HG02840 (cell line): ENCODE results near the gene AFAP1L2.
"Not testable (repeated sequence)": the region's sequence is repeated elsewhere in the genome, so short reads cannot be mapped to it uniquely, and the experiment has no call there.

Source experiments
- ATAC-seq: cut with Tn5 transposase; IDR thresholded peaks from one replicate; pipeline ENCODE4 v1.9.1; 2021; ENCODE audit warnings: mild to moderate bottlenecking, moderate library complexity, moderate number of reproducible peaks; ENCODE audit not compliant: unreplicated experiment, low FRiP score

The AFAP1L2 gene

GRCh38 chr10:114364726-114365125 is 39.6 kb downstream of the AFAP1L2 start:
- no peak for ATAC-seq

DNA sequence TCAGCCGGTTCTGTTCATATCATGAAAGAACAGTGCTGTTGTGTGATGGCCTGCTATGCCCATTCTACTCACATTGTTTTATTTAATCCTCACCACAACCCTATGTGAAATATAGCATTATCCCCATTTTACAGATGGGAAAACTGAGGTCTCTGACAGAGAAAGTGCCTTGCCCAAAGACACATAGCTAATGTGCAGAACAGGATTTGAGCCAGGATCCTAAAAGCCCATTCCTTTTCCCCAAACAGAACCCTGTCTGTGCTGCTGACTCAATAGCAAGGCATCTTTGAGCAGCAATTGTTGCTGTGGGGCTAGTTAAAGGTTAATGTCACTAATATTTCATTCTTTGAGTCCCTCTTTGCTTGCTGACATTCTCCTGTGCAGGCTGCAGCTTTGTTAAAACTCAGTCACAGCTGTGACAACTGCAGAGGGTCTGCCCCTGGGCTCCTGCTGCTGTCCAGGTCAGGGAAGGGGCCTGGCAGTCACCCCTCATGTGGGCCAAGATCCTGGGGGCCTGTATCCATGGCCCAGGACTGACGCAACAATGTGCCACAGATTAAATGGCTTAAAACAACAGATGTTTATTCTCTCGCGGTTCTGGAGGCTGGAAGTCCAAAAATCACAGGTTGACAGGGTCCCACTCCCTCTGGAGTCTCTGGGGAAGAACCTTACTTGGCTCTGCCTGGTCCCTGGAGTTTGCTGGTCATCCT is 40.4 kb downstream of the AFAP1L2 start:
- no peak for ATAC-seq

GRCh38 chr10:114362826-114363355 is 41.4 kb downstream of the AFAP1L2 start:
- no peak for ATAC-seq

DNA sequence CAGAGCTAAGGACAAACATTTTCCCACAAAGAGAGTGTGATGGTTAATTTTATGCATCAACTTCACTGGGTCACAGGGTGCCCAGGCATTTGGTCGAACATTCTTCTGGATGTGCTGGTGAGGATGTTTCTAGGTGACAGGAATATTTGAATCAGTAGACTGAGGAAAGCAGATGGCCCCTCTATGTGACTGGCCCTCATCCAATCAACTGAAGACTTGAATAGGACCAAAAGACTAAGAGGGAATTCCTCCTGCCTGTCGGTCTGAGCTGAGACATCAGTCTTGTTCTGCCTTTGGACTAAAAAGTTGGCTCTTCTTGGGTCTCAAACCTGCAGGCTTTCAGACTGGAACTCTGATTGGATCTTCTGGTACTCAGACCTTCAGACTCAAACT is 44.4 kb downstream of the AFAP1L2 start:
- ATAC-seq = no peak

DNA sequence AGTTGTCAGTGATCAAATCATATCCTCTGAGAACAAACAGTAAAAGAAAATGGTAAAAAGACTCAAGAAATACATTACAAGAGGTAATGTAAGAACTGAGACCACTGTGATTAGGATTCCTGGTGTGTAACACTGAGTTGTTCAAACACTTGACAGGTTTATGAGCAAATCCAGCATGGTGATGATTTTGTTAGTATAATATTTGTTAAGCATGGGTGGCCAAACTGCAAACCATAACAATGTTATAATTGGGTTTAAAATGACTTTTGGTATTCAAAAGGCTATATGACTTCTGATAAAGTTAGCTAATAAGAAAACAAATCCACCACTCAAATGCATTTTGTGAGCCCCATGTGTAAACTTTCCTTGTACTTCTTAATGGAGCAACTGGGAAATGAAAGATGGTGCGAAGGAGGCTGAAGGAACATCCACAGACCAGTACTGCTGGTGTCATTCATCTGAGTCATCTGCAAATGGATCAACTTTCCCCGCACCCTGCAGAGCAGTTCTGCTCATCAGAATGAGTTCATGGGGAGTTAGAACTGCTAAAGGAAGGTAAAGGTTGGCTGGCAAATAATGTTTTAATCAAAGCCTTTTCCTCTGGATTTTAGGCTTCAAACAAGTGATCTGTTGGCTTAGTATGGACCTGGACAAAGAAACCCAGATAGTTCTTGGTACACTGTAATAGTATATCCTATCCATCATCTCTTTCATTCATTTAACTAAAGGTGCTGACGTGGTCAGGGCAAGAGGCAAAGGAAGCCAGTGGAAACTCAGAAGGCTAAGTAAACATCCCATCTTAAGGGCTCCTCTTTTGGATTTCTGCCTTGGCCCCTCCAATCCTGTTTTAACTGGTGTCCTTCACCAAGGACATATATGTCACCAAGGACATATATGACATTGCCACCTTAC is 45.0 kb downstream of the AFAP1L2 start:
- ATAC-seq = no peak

GRCh38 chr10:114357515-114357996 is 46.7 kb downstream of the AFAP1L2 start:
- no peak for ATAC-seq

- ATAC-seq = no peak
Observed at GRCh38 chr10:114356751-114357514, 47.4 kb downstream of the AFAP1L2 start.

GRCh38 chr10:114356126-114356525 is 48.2 kb downstream of the AFAP1L2 start:
- ATAC-seq = no peak

DNA sequence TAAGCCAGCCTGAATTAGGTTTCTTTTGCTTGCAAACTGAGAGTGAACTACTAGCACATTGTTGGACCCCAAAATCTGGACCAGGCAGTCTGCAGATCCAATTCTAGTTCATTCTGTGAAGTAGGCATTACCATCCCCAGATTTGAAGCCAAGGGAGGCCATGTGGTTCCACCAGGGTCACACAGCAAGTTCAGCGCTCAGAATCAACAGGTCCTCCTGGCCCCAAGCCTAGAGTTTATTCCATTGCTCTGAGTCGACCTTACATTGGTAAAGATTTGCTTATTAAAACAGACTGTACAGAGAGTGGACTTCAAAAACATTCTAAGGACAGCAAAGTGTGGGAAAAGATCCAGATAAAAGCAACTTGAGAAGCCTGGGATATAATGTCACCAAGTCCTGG is 50.9 kb downstream of the AFAP1L2 start:
- no peak for ATAC-seq

GRCh38 chr10:114352653-114353298 is 51.5 kb downstream of the AFAP1L2 start:
- ATAC-seq = no peak

DNA sequence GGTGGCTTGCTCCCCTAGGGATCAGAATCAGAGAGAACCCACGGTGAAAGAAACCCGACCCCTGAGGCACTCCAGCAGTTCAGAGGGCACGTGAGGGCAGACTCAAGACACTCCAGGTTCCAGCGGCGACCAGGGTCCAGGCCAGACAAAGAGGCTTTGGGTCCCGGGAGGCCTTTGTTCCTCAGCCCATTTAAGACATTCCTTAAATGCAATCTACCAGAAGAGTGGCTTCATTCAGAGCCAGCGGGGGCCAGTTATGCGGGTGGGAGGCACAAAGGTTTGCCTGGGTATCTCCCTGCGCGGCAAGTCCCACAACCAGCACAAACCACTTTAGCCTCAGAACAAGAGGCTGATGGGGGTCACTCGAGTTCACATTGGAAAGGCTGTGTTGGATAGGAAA is 53.6 kb downstream of the AFAP1L2 start:
- ATAC-seq = no peak

DNA sequence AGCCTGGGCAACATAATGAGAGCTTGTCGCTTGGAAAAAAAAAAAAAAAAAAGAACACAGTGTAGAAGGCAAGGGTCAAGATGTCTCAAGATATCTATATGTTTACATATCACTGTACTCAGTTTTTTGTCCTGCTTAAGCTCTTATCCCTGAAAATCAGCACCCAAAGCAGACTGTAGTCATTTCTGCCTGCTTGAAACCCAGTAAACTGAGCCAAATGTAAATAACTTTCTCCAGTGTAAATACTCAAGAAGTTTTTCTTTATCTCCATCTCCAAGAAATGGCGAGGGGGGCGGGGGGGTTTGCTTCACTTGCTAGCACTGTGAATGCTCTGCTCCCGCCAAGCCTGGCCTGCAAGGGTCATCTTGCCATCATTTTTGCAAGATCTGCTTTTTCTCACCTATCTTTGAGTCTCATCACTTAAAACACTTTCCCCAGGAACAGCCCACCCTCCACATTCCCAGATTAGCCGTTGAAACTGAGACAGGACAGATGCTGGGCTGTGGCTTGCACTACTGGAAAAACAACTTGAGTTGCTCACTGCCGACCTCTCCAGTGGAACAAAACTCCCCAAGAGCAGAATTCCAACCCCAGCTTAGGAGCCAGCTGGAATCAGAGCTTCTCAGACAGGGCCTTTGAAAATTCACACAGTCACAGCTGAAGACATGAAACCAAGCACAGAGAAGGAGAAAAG is 54.6 kb downstream of the AFAP1L2 start:
- ATAC-seq = no peak

DNA sequence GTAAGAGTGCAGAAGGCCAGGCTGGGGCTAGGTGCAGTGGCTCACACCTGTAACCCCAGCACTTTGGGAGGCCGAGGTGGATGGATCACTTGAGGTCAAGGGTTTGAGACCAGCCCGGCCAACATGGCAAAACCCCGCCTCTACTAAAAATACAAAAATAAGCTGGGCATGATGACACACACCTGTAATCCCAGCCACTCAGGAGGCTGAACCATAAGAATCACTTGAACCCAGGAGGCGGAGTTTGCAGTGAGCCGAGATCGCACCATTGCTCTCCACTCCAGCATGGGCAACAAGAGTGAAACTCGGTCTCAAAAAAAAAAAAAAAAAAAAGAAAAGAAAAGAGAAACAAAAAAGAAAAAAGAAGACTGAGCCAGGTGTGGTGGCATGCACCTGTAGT is 55.2 kb downstream of the AFAP1L2 start:
- ATAC-seq = not testable (repeated sequence)

GRCh38 chr10:114347791-114348190 is 56.5 kb downstream of the AFAP1L2 start:
- no peak for ATAC-seq

DNA sequence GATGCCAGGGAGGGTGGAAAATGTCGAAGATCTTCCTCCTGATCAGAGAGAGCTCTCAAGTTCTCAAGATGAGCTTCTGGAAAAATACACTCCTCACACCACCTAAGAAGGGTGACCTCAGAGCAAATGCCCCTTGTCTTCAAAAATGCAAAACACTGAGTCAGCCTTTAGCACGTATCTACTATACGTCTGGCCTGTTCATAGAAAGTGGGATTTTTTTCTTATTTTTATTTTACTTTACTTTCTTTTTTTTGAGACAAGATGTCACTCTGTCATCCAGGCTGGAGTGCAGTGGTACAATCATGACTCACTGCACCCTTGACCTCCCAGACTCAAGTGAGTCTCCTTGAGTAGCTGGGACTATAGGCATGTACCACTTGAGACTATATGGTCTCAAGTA is 57.1 kb downstream of the AFAP1L2 start:
- ATAC-seq = no peak

DNA sequence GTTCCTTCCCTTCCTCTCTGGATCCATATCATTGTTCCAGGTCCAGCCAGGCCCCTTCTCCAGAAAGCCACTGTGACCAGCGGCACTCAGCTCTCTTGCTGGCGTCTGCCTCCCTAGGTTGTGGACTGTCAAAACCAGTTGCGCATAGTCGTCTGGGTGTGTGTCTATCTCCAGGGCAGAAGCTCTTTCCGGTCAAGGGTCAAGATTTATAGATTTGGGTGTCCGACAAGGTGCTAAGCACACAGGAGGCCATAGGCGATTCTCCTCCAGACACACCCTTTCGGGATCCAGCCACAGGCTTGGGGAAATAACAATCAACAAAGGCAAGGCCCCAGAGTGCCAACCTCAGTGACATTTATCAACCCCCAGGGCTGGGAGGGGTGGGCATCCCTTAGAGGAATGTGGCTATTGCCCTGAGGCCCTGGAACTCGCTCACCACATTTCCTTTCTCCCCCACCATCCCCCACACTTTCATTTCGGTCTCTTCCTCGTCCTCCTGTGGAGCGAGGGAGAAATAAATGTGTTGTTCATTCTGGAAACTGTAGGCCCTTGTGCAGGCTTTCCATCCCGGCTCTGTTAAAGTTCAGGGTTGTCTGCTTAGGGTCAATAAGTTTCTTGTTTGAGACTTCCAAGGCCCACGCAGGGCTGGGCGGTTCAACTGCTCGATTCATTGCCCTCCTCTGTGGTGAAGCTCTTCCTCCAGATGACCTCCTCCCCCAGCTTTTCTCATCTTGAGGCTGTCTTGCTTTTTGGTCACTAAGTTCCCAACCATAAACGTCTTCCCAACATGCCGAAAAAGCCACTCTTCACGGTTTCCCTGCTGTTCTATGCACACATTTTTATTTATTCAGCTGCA is 57.9 kb downstream of the AFAP1L2 start:
- no peak for ATAC-seq

DNA sequence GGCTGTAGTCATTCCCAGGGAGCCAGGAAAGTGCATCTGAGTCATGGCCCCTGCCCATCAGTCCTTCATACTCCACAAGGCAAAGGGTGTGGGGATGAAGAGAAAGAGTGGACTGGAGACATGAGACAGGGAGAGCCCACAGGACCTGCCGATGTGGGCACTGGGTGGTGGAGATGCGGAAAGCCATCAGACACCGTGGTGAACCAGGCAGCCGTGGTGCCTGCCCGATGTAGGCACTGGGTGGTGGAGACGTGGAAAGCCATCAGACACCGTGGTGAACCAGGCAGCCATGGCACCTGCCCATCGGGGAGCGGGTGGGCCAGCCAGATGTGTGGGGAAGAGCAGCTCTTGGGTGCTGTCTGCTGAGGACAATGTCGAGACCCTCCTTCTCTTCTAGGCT is 58.6 kb downstream of the AFAP1L2 start:
- ATAC-seq = no peak

GRCh38 chr10:114343623-114344505 is 60.4 kb downstream of the AFAP1L2 start:
- ATAC-seq = no peak
